ENCODE data around the gene TTC4.

GRCh38 chr1:54710841-54711240 lies 4.8 kb upstream of the TTC4 start:
- TF ChIP-seq CTCF (conservative IDR thresholded peaks at IDR 0.05; ENCODE audit: low read depth, low read length) (no peak), EZH2 (IDR thresholded peaks at IDR 0.05; ENCODE audit: borderline replicate concordance, low read depth, low read length, poor library complexity, severe bottlenecking) (no peak)
